Upper lobe of left lung (tissue), 6 donors: ENCODE results near the gene PCBP3. TPM values are rescaled to one million over a fixed set of nuclear protein-coding genes. Genes with fewer than 3 reads are reported as not detected.

ENCODE experiments used
- ATAC-seq, 2 donors: fragments of 200-7000 bp; cut with Tn5 transposase; one replicate each; pipeline ENCODE4 v1.9.1; 2022; ENCODE audit warnings: mild to moderate bottlenecking in 2 of 2, moderate library complexity in 2 of 2; ENCODE audit not compliant: low FRiP score in 2 of 2
- DNase-seq, 2 donors: peaks; one replicate each; pipeline ENCODE4 v3.0.0-alpha.2; 2019 to 2020
- H3K27ac ChIP-seq, 4 donors: fragments of 200-600 bp; sonication (generic); one replicate each; pipeline ENCODE4 v1.5.1; 2016 to 2019
- H3K27me3 ChIP-seq, 4 donors: fragments of 200-600 bp; sonication (generic); one replicate each; pipeline ENCODE4 v1.5.1; 2017 to 2019
- H3K36me3 ChIP-seq, 4 donors: fragments of 200-600 bp; sonication (generic); one replicate each; pipeline ENCODE4 v1.5.1; 2016 to 2019
- H3K4me1 ChIP-seq, 4 donors: fragments of 200-600 bp; sonication (generic); one replicate each; pipeline ENCODE4 v1.5.1; 2018 to 2019
- H3K4me3 ChIP-seq, 4 donors: fragments of 200-600 bp; sonication (generic); one replicate each; pipeline ENCODE4 v1.5.1; 2017 to 2019; ENCODE audit warnings: mild to moderate bottlenecking in 2 of 4, moderate library complexity in 1 of 4
- H3K9me3 ChIP-seq, 4 donors: fragments of 200-600 bp; sonication (generic); one replicate each; pipeline ENCODE4 v1.5.1; 2018 to 2019
- CTCF ChIP-seq, 6 experiments: fragments of 450-650 bp in 4 of 6; fragments of 200-600 bp in 2 of 6; sonication (generic) in 2 of 6; IDR thresholded peaks; one replicate each; pipeline ENCODE4 v1.5.1; 2016 to 2019; ENCODE audit warnings: antibody characterized with exemption in 6 of 6
- EP300 ChIP-seq, 4 donors: sonication (generic); formaldehyde crosslinking; IDR thresholded peaks; one replicate each; pipeline ENCODE4 v1.5.1; 2017; ENCODE audit warnings: antibody characterized with exemption in 4 of 4, control low read depth in 2 of 4
- POLR2A ChIP-seq, 4 donors: fragments of 450-650 bp; IDR thresholded peaks; one replicate each; pipeline ENCODE4 v1.5.1; 2016 to 2017; ENCODE audit warnings: antibody characterized with exemption in 4 of 4, mild to moderate bottlenecking in 2 of 4
- POLR2AphosphoS5 ChIP-seq, 2 donors: sonication (generic); formaldehyde crosslinking; IDR thresholded peaks; one replicate each; pipeline ENCODE4 v1.5.1; 2017; ENCODE audit warnings: antibody characterized with exemption in 2 of 2
- WGBS, 2 donors: methylation state at CpG; one replicate each; pipeline ENCODE4 v1.1.5; 2017 to 2018; 5-methylcytosine and 5-hydroxymethylcytosine counted together
- total RNA-seq, 6 donors: library from RNA; depleted of rRNA in 4 of 6; stranded (reverse); fragments of >200 nt in 4 of 6; gene quantifications; one replicate each; pipeline versions ENCODE4 v1.1.0 to v1.2.1, GENCODE V29; 2016 to 2021
- donor health status: DM: no; HTN: no; CAD: no; lungs with moderate emphysema.
- donor health status: DM: no; HTN: yes; CAD: no; lungs with severe emphysema.

PCBP3 gene
- total RNA-seq, 6 donors from 2014 or later: 0.78 to 10.5 (median 3.3) TPM

DNA sequence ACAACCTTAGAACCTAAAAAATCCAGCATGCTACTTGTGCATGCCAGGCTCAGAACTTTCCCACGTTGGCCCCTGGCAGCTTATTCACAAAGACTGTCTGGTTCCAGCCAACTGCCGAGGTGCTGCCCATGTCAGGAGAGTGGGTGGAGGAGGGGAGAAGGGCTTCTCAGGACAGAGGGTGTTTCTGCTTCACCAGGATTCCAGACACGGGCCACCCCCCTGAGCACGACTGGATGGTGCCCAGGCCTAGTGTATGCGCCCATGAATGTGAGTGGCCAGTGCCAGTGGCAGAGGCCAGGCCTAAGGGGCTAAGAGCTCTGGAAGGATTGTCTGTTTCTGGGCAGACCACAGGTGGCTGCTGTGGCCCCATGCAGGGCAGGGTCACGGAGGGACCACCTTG is 189.9 kb downstream of the PCBP3 start:
- 56 to 81% methylated on average over 3 to 6 of the region's 6 CpGs for WGBS, 2 donors
- no peak for TF ChIP-seq POLR2A (IDR thresholded peaks at IDR 0.05)
- TF ChIP-seq CTCF (IDR thresholded peaks at IDR 0.05): no peak
- no peak for TF ChIP-seq POLR2AphosphoS5 (IDR thresholded peaks at IDR 0.05)
- TF ChIP-seq EP300 (IDR thresholded peaks at IDR 0.05): no peak

DNA sequence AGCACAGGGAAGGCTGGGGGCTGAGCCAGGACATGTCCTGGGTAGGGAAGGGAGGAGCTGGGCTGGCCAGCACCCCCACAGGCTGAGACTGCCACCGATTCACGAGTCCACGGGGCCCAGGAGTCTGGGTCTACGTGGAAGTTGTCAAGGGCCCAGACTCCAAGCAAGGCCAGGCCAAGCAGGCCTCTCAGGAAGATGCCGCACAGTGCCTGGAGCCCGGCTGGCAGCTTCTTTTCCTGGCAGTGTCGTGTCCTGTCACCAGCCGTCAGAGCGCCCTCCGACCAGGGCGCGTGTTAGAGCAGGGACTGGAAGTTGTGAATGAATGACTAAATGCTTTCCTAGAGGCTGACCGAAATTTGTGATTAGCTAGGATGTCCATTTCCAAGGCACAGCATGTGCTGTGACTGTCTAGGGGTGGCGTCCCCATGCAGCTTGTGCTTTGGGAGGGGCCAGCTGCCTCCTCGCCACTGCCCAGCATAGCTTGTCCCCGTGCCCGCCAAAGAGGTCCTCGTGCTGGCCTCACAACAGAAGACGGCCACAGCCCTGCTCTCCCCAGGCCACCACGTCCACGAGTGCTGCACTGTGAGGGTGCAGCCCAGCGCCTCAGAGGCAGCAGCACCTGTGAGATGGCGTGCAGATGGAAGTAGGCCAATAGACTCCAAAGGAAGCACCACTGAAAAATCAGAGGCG is 190.6 kb downstream of the PCBP3 start:
- TF ChIP-seq POLR2AphosphoS5 (IDR thresholded peaks at IDR 0.05): no peak
- no peak for TF ChIP-seq CTCF (IDR thresholded peaks at IDR 0.05)
- TF ChIP-seq POLR2A (IDR thresholded peaks at IDR 0.05): no peak
- TF ChIP-seq EP300 (IDR thresholded peaks at IDR 0.05): no peak
- Histone ChIP-seq H3K4me1 (peaks cover 0 to 14% (median 7%) of the 10 kb centered on the region in 4 donors), H3K27me3 (no peaks in the 10 kb centered on the region), H3K9me3 (no peaks in the 10 kb centered on the region), H3K4me3 (no peak overlapping the region), H3K36me3 (no peaks in the 10 kb centered on the region), H3K27ac (no peak overlapping the region)
- 91 to 99% methylated on average over 22 to 24 of the region's 24 CpGs for WGBS, 2 donors
- DNase-seq: no peak
- ATAC-seq: no peak

More for the DNA sequence above, 189.9 kb downstream of the PCBP3 start:
- Histone ChIP-seq H3K36me3 (no peaks in the 10 kb centered on the region), H3K4me1 (peaks cover 0 to 14% (median 7%) of the 10 kb centered on the region in 4 donors), H3K27ac (no peak overlapping the region), H3K4me3 (no peak overlapping the region), H3K27me3 (no peaks in the 10 kb centered on the region), H3K9me3 (no peaks in the 10 kb centered on the region)
- ATAC-seq: no peak
- no peak for DNase-seq

- Histone ChIP-seq H3K36me3 (no peaks in the 10 kb centered on the region), H3K27me3 (no peaks in the 10 kb centered on the region), H3K27ac (no peak overlapping the region), H3K4me3 (no peak overlapping the region), H3K9me3 (no peaks in the 10 kb centered on the region), H3K4me1 (peaks cover 0 to 10% (median 4%) of the 10 kb centered on the region in 4 donors)
- TF ChIP-seq CTCF (IDR thresholded peaks at IDR 0.05) (no peak), POLR2AphosphoS5 (IDR thresholded peaks at IDR 0.05) (no peak), POLR2A (IDR thresholded peaks at IDR 0.05) (no peak), EP300 (IDR thresholded peaks at IDR 0.05) (no peak)
- ATAC-seq (no peak), DNase-seq (no peak)
- 81 to 91% methylated on average over 24 of the region's 24 CpGs for WGBS, 2 donors
Observed at GRCh38 chr21:45834821-45835293, 191.3 kb downstream of the PCBP3 start.

DNA sequence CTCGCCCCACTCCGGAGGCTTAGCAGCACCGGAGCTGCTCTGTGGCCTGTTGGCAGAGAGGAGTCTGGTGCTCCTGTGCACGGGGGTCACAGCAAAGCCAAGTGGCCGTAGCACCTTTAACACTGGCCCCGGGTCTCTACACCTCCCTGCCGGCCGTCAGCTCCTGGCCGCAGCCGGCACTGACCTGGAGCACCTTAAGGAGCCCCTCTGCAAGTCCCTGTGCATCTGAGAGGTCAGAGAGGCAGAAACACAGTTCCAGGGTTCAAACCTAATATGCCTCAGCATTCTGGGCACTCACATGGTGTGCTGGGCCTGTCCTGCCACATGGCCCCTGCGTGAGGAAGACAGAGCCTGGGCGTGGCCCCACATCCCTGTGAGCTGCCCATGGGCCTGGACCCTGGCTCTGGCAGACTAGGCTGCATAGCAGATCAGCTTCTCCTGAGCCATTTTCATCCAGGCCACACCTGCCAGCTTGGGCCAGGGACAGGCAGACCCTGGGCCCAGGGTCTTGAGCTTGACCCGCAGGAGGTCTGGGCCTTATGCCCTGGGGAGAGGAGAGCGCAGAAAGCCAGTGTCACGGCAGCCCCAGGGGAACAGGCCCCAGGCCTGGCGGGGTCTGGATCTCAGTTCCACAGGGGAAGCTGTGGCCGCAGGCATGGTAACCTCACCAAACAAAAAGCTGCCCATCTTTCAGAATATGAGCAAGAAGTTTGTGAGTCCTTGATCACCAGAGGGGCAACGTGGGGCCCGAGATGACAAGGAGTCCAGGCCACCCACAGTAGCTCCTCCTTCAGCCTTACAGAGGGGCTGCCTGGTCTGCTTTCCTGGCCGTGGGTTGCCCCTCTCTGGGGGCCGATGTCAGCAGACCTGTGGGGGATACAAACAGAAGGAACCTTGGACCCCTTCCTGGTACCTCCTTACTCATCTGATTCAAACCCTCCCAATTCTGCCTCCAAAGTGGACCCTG is 192.1 kb downstream of the PCBP3 start:
- no peak for DNase-seq

More for the DNA sequence above, 192.1 kb downstream of the PCBP3 start:
- Histone ChIP-seq H3K27ac (no peak overlapping the region), H3K4me1 (peaks cover 0 to 3% (median 0%) of the 10 kb centered on the region in 4 donors), H3K9me3 (peaks cover 0 to 2% (median under 1%) of the 10 kb centered on the region in 4 donors), H3K4me3 (no peak overlapping the region), H3K36me3 (no peaks in the 10 kb centered on the region), H3K27me3 (no peaks in the 10 kb centered on the region)
- WGBS, 2 donors: 88% methylated on average over 19 of the region's 21 CpGs; no CpG with 5 or more reads in 1 of the 2 donors
- no peak for ATAC-seq
- no peak for TF ChIP-seq POLR2AphosphoS5 (IDR thresholded peaks at IDR 0.05)
- no peak for TF ChIP-seq POLR2A (IDR thresholded peaks at IDR 0.05)
- TF ChIP-seq CTCF (IDR thresholded peaks at IDR 0.05): no peak
- no peak for TF ChIP-seq EP300 (IDR thresholded peaks at IDR 0.05)
